ENCODE results near the gene NLN.
A peak's percentile ranks its signal among the peaks of the same experiment; 100 is the strongest.

The NLN gene

GRCh38 chr5:65721720-65722574 is at the start of gene NLN, which contains the start of gene SGTB:
Gene NLN (plus strand): TSS chr5:65722205. CDS start chr5:65722374, 169 bp downstream.
Gene SGTB (minus strand): TSS chr5:65722109. CDS start chr5:65720807, 1,302 bp downstream.
- DNase-seq: peak; percentile 63

GRCh38 chr5:65672796-65673195 is 49.2 kb upstream of the NLN start:
- no peak for DNase-seq

GRCh38 chr5:65674749-65675148 is 47.3 kb upstream of the NLN start:
- DNase-seq: no peak

GRCh38 chr5:65676056-65676455 is 45.9 kb upstream of the NLN start:
- DNase-seq: peak; percentile 73

- DNase-seq: no peak
These were observed 39.9 kb upstream of the NLN start for GRCh38 chr5:65682148-65682547.

- DNase-seq: no peak
These were observed 28.9 kb upstream of the NLN start for GRCh38 chr5:65693121-65693520.

- no peak for DNase-seq
These were observed 26.7 kb upstream of the NLN start for GRCh38 chr5:65695162-65695755.

- DNase-seq: no peak
These were observed 26.1 kb upstream of the NLN start for GRCh38 chr5:65695896-65696295.

GRCh38 chr5:65696892-65697291 is 25.1 kb upstream of the NLN start:
- DNase-seq: no peak

GRCh38 chr5:65699338-65699737 is 22.7 kb upstream of the NLN start:
- DNase-seq: peak; percentile 87

- no peak for DNase-seq
These were observed 20.0 kb upstream of the NLN start for GRCh38 chr5:65702036-65702435.

GRCh38 chr5:65704621-65705239 is 17.3 kb upstream of the NLN start:
- no peak for DNase-seq

- no peak for DNase-seq
These were observed 14.3 kb upstream of the NLN start for GRCh38 chr5:65707663-65708062.

GRCh38 chr5:65708145-65708544 is 13.9 kb upstream of the NLN start:
- DNase-seq: peak; percentile 76

- no peak for DNase-seq
These were observed 3.3 kb upstream of the NLN start for GRCh38 chr5:65718576-65719310.

GRCh38 chr5:65721050-65721719 is 820 bp upstream of the NLN start:
- DNase-seq: peak; percentile 34

GRCh38 chr5:65722575-65723403 is 784 bp downstream of the NLN start:
- DNase-seq: peak; percentile 51

- DNase-seq: no peak
These were observed 5.6 kb downstream of the NLN start for GRCh38 chr5:65727491-65728156.

GRCh38 chr5:65728218-65728617 is 6.2 kb downstream of the NLN start:
- DNase-seq: no peak

GRCh38 chr5:65730910-65731309 is 8.9 kb downstream of the NLN start:
- no peak for DNase-seq

- peak; percentile 73 for DNase-seq
These were observed 10.0 kb downstream of the NLN start for GRCh38 chr5:65732046-65732445.

All from MV-4-11 (cell line).